Omental fat pad (tissue), 4 donors: ENCODE measurements around the gene ZNRF2. TPM values are rescaled to one million over a fixed set of nuclear protein-coding genes. Genes with fewer than 3 reads are reported as not detected.

Experiments used
- ATAC-seq: fragments of 150-250 bp; one replicate; pipeline ENCODE4 v1.9.1; 2016; ENCODE audit warnings: mild to moderate bottlenecking, moderate library complexity; ENCODE audit not compliant: low FRiP score
- DNase-seq: peaks from one replicate; pipeline ENCODE4 v3.0.0-alpha.2; 2019; ENCODE audit warnings: low spot score
- total RNA-seq, 4 donors: library from RNA; depleted of rRNA; stranded (reverse); fragments of >200 nt; gene quantifications; one replicate each; pipeline ENCODE4 v1.1.0, GENCODE V29; 2016
- TF ChIP-seq, protein P1 (sequence below), 3 donors: fragments of 450-650 bp; IDR thresholded peaks; one replicate each; pipeline ENCODE4 v1.5.1; 2016 to 2017; ENCODE audit warnings: antibody characterized with exemption in 3 of 3, mild to moderate bottlenecking in 3 of 3, moderate library complexity in 2 of 3

ZNRF2 gene
- total RNA-seq, 4 donors from 2014 or later: 14.9 to 23.3 (median 18.6) TPM

DNA sequence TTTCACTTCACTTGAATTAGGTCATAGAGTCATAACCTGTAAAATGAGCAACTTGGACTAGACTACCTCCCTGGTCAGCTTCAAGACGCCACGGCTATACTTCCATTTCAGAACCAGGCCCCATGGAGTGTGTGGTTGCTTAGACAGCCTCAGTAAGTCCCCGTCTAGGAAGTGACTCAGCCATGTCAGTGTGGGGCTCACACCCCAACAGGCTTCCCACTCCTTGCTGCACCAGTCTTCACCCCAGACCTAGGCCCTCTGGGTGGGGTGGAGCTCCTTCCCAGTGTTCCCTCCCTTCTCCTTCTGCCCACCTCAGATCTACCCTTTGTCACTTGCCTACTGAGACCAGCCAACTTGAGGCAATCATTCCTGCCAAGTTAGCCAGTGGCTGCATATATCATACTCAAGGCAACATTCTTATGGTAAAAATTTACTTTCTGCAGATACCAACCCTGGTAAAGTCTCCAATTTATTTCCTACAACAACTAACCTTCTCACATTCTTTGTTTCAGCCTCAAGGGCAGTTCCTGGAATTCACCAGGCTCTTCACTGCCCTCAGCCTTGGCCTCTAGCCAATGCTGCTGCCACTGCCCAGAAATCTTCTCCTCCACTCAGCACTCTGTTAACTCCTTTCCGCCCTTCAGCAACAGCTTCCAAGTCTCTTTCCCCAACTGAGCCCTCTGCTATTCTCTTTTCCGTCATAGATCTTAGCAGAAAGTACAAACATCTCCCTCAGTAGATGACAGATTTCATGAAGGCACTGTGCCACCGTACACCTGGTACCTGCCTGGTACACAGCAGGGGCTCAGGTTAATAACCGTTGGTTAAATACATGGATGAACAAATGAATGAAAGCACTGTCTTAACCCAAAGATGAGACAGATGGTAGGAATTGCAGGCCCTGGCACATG, 31.3 kb upstream of the ZNRF2 start:
- DNase-seq (no peak), ATAC-seq (peak; percentile 80)
- TF ChIP-seq, protein P1, sequence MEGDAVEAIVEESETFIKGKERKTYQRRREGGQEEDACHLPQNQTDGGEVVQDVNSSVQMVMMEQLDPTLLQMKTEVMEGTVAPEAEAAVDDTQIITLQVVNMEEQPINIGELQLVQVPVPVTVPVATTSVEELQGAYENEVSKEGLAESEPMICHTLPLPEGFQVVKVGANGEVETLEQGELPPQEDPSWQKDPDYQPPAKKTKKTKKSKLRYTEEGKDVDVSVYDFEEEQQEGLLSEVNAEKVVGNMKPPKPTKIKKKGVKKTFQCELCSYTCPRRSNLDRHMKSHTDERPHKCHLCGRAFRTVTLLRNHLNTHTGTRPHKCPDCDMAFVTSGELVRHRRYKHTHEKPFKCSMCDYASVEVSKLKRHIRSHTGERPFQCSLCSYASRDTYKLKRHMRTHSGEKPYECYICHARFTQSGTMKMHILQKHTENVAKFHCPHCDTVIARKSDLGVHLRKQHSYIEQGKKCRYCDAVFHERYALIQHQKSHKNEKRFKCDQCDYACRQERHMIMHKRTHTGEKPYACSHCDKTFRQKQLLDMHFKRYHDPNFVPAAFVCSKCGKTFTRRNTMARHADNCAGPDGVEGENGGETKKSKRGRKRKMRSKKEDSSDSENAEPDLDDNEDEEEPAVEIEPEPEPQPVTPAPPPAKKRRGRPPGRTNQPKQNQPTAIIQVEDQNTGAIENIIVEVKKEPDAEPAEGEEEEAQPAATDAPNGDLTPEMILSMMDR (IDR thresholded peaks at IDR 0.05): no peak

DNA sequence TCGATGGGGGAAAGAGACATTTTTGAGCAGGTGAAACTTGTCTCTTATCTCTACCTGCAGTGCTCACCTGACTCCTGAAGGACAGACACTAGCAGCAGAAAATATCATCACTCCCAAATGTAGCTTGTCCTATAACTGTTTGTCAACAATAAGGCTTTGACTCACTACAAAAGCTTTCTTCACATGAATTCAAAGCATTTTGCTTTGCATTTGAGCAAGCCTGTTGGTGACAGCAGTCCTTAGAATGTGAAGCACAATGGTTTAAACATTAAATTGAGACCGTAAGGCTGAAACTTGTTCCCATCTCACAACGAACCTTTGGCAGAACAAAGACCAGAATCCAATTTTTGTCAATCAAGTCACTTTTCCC, 30.6 kb upstream of the ZNRF2 start:
- DNase-seq (no peak), ATAC-seq (no peak)
- TF ChIP-seq, protein P1 (IDR thresholded peaks at IDR 0.05): no peak

DNA sequence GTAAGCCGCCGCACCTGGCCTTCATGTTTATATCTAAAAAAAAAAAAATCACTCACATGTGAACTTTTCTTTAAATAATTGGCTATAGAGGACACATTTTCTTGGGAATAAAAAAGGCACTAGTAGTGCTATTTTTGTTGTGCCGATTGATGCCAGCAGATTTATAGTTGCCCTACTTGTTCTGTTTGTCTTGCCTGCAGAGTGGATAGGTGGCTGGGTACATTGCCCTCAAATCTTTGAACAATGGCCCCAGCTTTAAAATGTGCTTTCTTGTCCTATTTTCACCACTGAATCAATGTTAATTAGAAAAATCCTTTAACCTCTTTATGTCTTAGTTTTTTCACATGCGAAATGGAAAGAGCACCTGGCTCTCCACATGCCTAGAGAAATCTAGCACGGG, 30.1 kb upstream of the ZNRF2 start:
- ATAC-seq (no peak), DNase-seq (no peak)
- TF ChIP-seq, protein P1 (IDR thresholded peaks at IDR 0.05): no peak

GRCh38 chr7:30254717-30255063, 29.7 kb upstream of the ZNRF2 start:
- DNase-seq (no peak), ATAC-seq (no peak)
- TF ChIP-seq, protein P1 (IDR thresholded peaks at IDR 0.05): no peak

DNA sequence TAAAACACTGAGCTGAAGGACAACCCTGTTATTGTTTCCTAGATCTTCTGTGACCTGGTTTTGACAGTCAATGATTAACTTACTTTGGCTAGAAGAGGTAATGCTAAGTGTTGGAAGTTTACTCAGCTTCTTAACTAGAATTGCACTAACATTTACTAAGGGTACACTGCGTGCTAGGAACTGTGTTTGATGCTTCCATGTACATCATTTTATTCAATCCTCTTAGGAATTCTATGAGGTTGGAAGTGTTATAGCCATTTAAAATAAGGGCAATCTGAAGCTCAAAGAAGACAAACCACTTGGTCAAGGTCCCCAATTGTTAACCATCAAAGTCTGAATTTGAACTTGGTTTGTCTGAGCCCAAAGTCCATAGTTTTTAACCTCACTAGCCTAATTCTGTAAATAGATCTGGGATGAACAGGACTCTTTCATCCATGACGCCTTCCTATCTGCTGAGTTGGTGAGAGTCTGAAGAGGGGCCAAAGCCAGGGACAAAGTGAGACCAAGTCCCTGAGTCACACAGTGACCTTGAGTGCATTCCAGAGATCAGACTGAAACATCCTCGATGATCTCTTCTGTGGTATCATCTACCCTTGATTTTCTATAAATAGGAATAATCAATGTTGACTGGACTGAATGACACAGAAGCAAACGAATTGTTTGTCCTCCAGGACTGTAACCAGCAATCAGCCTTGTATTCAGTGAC, 29.2 kb upstream of the ZNRF2 start:
- no peak for ATAC-seq
- DNase-seq: no peak
- TF ChIP-seq, protein P1 (IDR thresholded peaks at IDR 0.05): no peak

- DNase-seq (no peak), ATAC-seq (no peak)
- TF ChIP-seq, protein P1 (IDR thresholded peaks at IDR 0.05): no peak
These were observed 28.0 kb upstream of the ZNRF2 start for GRCh38 chr7:30256349-30256858.
